NT2/D1 (cell line): ENCODE measurements around the gene LCMT1.

ENCODE experiments used
- SUZ12 ChIP-seq: IDR thresholded peaks from 2 replicates; pipeline ENCODE4 v1.6.1; 2011; ENCODE audit not compliant: insufficient read length, insufficient read depth; ENCODE audit errors: extremely low read depth
- YY1 ChIP-seq: IDR thresholded peaks from 2 replicates; pipeline ENCODE4 v1.6.1; 2011; ENCODE audit not compliant: insufficient read length, insufficient read depth
- ZNF274 ChIP-seq: IDR thresholded peaks from 2 replicates; pipeline ENCODE4 v1.6.1; 2011; ENCODE audit warnings: mild to moderate bottlenecking, low read depth, low read length

- TF ChIP-seq ZNF274 (no peak), YY1 (no peak), SUZ12 (no peak)
These were observed 3.5 kb upstream of the LCMT1 start for GRCh38 chr16:25108054-25108453.
